ENCODE results near the gene ACSF2. TPM values are rescaled to one million over a fixed set of nuclear protein-coding genes. Genes with fewer than 3 reads are reported as not detected.

The ACSF2 gene
- total and polyA plus RNA-seq, 2 donors (not counting 3 experiments of a cell fraction or from before 2014, with no cell fraction given): 33.2 to 37.2 TPM

DNA sequence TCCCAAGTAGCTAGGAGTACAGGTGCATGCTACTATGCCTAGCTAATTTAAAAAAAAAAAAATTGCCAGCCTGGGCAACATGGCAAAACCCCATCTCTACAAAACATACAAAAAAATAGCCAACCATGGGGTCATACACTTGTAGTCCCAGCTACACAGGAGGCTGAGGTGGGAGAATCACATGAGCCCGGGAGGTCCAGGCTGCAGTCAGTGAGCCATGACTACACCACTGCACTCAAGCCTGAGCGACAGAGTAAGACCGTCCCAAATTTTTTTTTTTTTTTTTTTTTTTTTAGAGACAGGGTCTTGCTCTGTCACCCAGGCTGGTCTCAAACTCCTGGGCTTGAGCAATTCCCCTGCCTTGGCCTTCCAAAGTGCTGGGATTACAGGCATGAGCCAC, 27.9 kb downstream of the ACSF2 start:
- CTCF ChIA-PET: interaction anchor here (1.0 kb wide), 1 partner anchor 57 kb away, joined by 3 read pairs; the partner anchor contains the start of gene LRRC59
- Histone ChIP-seq H3K9ac (replicated peaks; ENCODE audit: extremely low read depth, insufficient read depth, low read length) (no peak overlapping the region), H3K4me3 (replicated peaks in 1 of 3; ENCODE audit: insufficient read depth in 1 of 3, low read depth in 1 of 3, low read length in 3 of 3) (no peak overlapping the region), H2AFZ (ENCODE audit: low read depth, low read length) (no peak overlapping the region), H3K4me2 (ENCODE audit: insufficient read depth, low read length) (no peak overlapping the region), H4K20me1 (replicated peaks; ENCODE audit: control insufficient read depth, extremely low read depth, insufficient read depth, low read length) (no peaks in the 10 kb centered on the region), H3K27ac (ENCODE audit: insufficient read depth, low read depth, low read length) (no peak overlapping the region), H3K4me1 (ENCODE audit: control insufficient read depth, extremely low read depth, insufficient read depth, low read length) (no peaks in the 10 kb centered on the region), H3K9me3 (replicated peaks; ENCODE audit: control insufficient read depth, insufficient read depth, low read length) (no peaks in the 10 kb centered on the region), H3K27me3 (ENCODE audit: control insufficient read depth in 2 of 2, insufficient read depth in 2 of 2, low read length in 2 of 2) (no peaks in the 10 kb centered on the region), H3K36me3 (ENCODE audit: control insufficient read depth in 2 of 2, extremely low read depth in 1 of 2, insufficient read depth in 2 of 2, low read length in 2 of 2) (no peaks in the 10 kb centered on the region), H3K9me1 (replicated peaks; ENCODE audit: control insufficient read depth, extremely low read depth, insufficient read depth, low read length) (no peaks in the 10 kb centered on the region), H3K79me2 (ENCODE audit: control insufficient read depth, insufficient read depth, low read length) (no peaks in the 10 kb centered on the region)
- DNase-seq (ENCODE audit: low read depth, low spot score): no peak
- intact Hi-C loops (cut with micrococcal nuclease) (no loop called here), dilution Hi-C loops (cut with MboI; ENCODE audit: extremely low pct_ligation_motif_present, low sequenced_read_pairs) (no loop called here)
- POLR2A ChIA-PET: no interaction called here
- no peak for FAIRE-seq
- TF ChIP-seq, protein P1, sequence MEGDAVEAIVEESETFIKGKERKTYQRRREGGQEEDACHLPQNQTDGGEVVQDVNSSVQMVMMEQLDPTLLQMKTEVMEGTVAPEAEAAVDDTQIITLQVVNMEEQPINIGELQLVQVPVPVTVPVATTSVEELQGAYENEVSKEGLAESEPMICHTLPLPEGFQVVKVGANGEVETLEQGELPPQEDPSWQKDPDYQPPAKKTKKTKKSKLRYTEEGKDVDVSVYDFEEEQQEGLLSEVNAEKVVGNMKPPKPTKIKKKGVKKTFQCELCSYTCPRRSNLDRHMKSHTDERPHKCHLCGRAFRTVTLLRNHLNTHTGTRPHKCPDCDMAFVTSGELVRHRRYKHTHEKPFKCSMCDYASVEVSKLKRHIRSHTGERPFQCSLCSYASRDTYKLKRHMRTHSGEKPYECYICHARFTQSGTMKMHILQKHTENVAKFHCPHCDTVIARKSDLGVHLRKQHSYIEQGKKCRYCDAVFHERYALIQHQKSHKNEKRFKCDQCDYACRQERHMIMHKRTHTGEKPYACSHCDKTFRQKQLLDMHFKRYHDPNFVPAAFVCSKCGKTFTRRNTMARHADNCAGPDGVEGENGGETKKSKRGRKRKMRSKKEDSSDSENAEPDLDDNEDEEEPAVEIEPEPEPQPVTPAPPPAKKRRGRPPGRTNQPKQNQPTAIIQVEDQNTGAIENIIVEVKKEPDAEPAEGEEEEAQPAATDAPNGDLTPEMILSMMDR (IDR thresholded peaks at IDR 0.05; ENCODE audit: extremely low read depth in 1 of 2, insufficient read depth in 1 of 2, low read depth in 1 of 2, low read length in 2 of 2): no peak
- TF ChIP-seq POLR2A (IDR thresholded peaks at IDR 0.05; ENCODE audit: low read depth, low read length) (no peak), POLR2AphosphoS5 (IDR thresholded peaks at IDR 0.05; ENCODE audit: insufficient read depth, low read depth, low read length) (no peak), GATA2 (IDR thresholded peaks at IDR 0.05; ENCODE audit: insufficient read depth, insufficient read length, low read depth, low read length) (no peak), EZH2 (IDR thresholded peaks at IDR 0.05; ENCODE audit: borderline replicate concordance, low read depth, low read length, severe bottlenecking) (no peak), MYC (IDR thresholded peaks at IDR 0.05; ENCODE audit: low read depth, low read length) (no peak), FOS (IDR thresholded peaks at IDR 0.05; ENCODE audit: borderline replicate concordance, insufficient read depth, low read length) (no peak), JUN (IDR thresholded peaks at IDR 0.05; ENCODE audit: borderline replicate concordance, insufficient read depth, insufficient read length, low read depth) (no peak)
- TF ChIP-seq, protein P2, sequence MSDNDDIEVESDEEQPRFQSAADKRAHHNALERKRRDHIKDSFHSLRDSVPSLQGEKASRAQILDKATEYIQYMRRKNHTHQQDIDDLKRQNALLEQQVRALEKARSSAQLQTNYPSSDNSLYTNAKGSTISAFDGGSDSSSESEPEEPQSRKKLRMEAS (IDR thresholded peaks at IDR 0.05; ENCODE audit: insufficient read depth, insufficient read length): no peak
- no TSS peak for BruUV-seq (replicated peaks)

Measured in endothelial cell of umbilical vein (primary cell).